ENCODE data around the gene SARDH. TPM values are rescaled to one million over a fixed set of nuclear protein-coding genes. Genes with fewer than 3 reads are reported as not detected.

The SARDH gene
- total and polyA plus RNA-seq, 2 donors from 2014 or later, result 4.6 to 12.0 TPM

DNA sequence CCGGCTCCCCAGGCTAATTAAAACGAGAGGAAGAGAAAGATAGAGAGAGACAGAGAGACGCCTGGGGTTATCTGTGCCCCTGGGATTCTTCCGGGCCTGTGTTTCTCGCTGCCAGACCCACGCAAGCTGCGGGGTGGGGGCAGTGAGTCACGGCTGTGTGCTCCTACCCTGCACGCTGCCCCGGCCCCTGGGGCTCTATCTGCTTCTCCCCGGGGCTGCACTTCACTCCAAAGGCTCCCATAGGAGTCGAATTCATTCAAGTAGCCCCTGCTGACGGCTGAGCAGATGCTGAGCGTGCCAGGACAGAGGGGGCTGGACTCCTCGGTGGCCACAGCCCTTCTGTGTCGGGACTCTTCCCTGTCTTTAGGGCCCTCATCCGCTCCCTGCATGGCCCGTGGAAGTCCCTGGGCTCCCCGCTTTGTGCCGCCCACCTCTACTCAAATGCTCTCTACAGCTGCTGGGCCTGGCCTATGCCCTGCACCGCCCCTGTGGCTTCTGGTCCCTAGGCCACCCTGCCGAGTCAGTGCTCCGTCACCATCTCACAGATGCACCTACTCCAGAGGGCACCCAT, 22.8 kb downstream of the SARDH start:
- peak in 1 of 5 donors; percentile 84 for DNase-seq
- no peaks in the 10 kb centered on the region for H3K36me3 ChIP-seq (ENCODE audit: control insufficient read depth in 2 of 3, insufficient read depth in 3 of 3, low read length in 3 of 3)
- H3K27me3 ChIP-seq (ENCODE audit: control insufficient read depth, insufficient read depth, low read length), result no peaks in the 10 kb centered on the region
- peak overlapping the region in 1 of 3 donors; percentile 26 for H3K9ac ChIP-seq (ENCODE audit: low read length in 3 of 3)
- FAIRE-seq, result no peak
- peaks cover 0 to 23% (median 15%) of the 10 kb centered on the region in 3 donors for H3K4me1 ChIP-seq (ENCODE audit: control insufficient read depth in 2 of 3, insufficient read depth in 2 of 3, low read depth in 1 of 3, low read length in 3 of 3)
- peak overlapping the region; percentile 41 to 60 for H3K27ac ChIP-seq (ENCODE audit: low read depth in 2 of 2, low read length in 2 of 2)
- TF ChIP-seq, protein P1, sequence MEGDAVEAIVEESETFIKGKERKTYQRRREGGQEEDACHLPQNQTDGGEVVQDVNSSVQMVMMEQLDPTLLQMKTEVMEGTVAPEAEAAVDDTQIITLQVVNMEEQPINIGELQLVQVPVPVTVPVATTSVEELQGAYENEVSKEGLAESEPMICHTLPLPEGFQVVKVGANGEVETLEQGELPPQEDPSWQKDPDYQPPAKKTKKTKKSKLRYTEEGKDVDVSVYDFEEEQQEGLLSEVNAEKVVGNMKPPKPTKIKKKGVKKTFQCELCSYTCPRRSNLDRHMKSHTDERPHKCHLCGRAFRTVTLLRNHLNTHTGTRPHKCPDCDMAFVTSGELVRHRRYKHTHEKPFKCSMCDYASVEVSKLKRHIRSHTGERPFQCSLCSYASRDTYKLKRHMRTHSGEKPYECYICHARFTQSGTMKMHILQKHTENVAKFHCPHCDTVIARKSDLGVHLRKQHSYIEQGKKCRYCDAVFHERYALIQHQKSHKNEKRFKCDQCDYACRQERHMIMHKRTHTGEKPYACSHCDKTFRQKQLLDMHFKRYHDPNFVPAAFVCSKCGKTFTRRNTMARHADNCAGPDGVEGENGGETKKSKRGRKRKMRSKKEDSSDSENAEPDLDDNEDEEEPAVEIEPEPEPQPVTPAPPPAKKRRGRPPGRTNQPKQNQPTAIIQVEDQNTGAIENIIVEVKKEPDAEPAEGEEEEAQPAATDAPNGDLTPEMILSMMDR (IDR thresholded peaks at IDR 0.05; ENCODE audit: borderline replicate concordance, extremely low read depth, insufficient read depth), result no peak
- H3K9me3 ChIP-seq (ENCODE audit: control insufficient read depth in 2 of 3, insufficient read depth in 1 of 3, low read length in 3 of 3), result no peaks in the 10 kb centered on the region
- intact Hi-C loops (cut with DNase I), result no loop called here
- H3K4me3 ChIP-seq (ENCODE audit: low read length in 3 of 3), result no peak overlapping the region

DNA sequence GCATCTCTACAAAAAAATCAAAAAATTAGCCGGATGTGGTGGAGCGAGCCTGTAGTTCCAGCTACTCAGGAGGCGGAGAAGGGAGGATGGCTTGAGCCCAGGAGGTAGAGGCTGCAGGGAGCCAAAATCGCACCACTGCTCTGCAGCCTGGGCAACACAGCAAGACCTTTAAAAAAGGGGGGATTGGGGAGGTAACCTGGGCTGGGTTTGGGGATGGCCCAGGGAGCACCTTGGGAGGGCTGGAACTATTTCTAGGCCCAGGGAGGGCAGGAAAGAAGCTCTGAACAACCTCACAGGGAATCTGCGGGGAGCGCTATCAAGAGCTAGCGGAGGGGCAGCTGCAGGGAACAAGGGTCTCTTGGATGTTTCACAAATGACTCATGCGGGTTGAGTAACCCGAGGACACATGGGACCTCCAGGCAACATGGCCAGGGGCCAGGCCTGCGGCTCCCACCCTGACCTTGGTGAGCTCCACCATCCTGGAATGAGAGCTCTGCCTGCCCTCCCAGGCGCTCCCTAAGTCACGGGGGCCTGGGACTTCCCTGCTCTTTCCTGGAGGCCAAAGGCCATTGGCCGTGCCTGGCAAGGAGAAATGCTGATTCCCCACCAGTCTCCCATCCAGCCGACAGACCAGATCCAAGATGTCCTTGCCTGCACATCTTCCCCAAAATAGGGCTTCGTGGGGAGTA, 23.4 kb downstream of the SARDH start:
- Histone ChIP-seq H3K4me3 (ENCODE audit: low read length in 3 of 3) (no peak overlapping the region), H3K27ac (ENCODE audit: low read depth in 2 of 2, low read length in 2 of 2) (peak overlapping the region; percentile 41 to 63), H3K36me3 (ENCODE audit: control insufficient read depth in 2 of 3, insufficient read depth in 3 of 3, low read length in 3 of 3) (no peaks in the 10 kb centered on the region), H3K9me3 (ENCODE audit: control insufficient read depth in 2 of 3, insufficient read depth in 1 of 3, low read length in 3 of 3) (no peaks in the 10 kb centered on the region), H3K9ac (ENCODE audit: low read length in 3 of 3) (no peak overlapping the region), H3K27me3 (ENCODE audit: control insufficient read depth, insufficient read depth, low read length) (no peaks in the 10 kb centered on the region), H3K4me1 (ENCODE audit: control insufficient read depth in 2 of 3, insufficient read depth in 2 of 3, low read depth in 1 of 3, low read length in 3 of 3) (peaks cover 0 to 23% (median 15%) of the 10 kb centered on the region in 3 donors)
- no peak for FAIRE-seq
- TF ChIP-seq, protein P1 (IDR thresholded peaks at IDR 0.05; ENCODE audit: borderline replicate concordance, extremely low read depth, insufficient read depth), result no peak
- intact Hi-C loops (cut with DNase I), result no loop called here
- peak in 2 of 5 donors; percentile 52 to 95 for DNase-seq

DNA sequence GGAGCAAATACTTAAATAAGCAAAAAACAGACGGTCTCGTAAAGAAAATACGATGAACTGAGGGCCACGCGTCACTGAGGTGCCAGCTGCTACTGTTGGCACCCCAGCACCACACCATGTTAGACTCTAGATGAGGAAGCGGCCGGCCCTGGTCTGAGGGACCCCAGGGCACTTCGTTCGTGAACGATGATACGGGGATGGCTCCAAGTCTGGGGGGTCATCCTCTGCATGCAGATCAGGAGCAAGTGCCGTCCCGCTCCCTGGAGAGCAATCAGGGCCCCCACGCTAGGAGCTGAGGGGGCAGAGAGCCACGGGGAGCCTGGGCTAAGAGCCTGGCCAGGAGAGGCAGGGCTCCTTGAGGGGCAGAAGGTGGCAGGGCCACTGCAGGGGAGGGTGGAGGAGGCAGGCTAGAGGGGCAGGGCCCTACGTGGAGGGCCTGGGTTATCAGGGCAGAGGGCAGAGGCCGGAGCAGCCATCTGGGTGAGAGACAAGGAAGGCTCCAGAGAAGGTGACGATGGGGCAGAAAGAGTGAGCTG, 24.1 kb downstream of the SARDH start:
- H3K9ac ChIP-seq (ENCODE audit: low read length in 3 of 3), result no peak overlapping the region
- H3K4me3 ChIP-seq (ENCODE audit: low read length in 3 of 3), result no peak overlapping the region
- intact Hi-C loops (cut with DNase I), result no loop called here
- H3K4me1 ChIP-seq (ENCODE audit: control insufficient read depth in 2 of 3, insufficient read depth in 2 of 3, low read depth in 1 of 3, low read length in 3 of 3), result peaks cover 0 to 23% (median 15%) of the 10 kb centered on the region in 3 donors
- H3K27ac ChIP-seq (ENCODE audit: low read depth in 2 of 2, low read length in 2 of 2), result peak overlapping the region; percentile 14 to 63
- FAIRE-seq, result no peak
- no peaks in the 10 kb centered on the region for H3K9me3 ChIP-seq (ENCODE audit: control insufficient read depth in 2 of 3, insufficient read depth in 1 of 3, low read length in 3 of 3)
- TF ChIP-seq, protein P1 (IDR thresholded peaks at IDR 0.05; ENCODE audit: borderline replicate concordance, extremely low read depth, insufficient read depth), result no peak
- no peaks in the 10 kb centered on the region for H3K27me3 ChIP-seq (ENCODE audit: control insufficient read depth, insufficient read depth, low read length)
- no peaks in the 10 kb centered on the region for H3K36me3 ChIP-seq (ENCODE audit: control insufficient read depth in 2 of 3, insufficient read depth in 3 of 3, low read length in 3 of 3)
- DNase-seq, result peak in 2 of 5 donors; percentile 41 to 75

All from kidney (tissue), 14 donors.